ENCODE data around the gene NF2. TPM values are rescaled to one million over a fixed set of nuclear protein-coding genes. Genes with fewer than 3 reads are reported as not detected.

The NF2 gene
- total RNA-seq, 8 experiments from 2014 or later, result 20.3 to 51.2 (median 34.8) TPM

- in situ Hi-C loops (cut with MboI; ENCODE audit: low pct_unique_long_range_greater_than_20kb in 2 of 9, low sequenced_read_pairs in 9 of 9, unreplicated experiment in 9 of 9), result no loop called here
- 17 to 60% methylated on average over 1 to 2 of the region's 17 CpGs; no CpG with 5 or more reads in 8 of the 10 experiments for WGBS, 10 experiments
- H3K4me1 ChIP-seq (replicated peaks in 1 of 2), result peaks cover 4 to 19% of the 10 kb centered on the region in 2 donors
- peak overlapping the region in 1 of 2 donors; percentile 23 for H3K27ac ChIP-seq
- H3K4me3 ChIP-seq, result no peak overlapping the region
- peak; percentile 48 to 85 (median 80) for ATAC-seq (replicated peaks in 6 of 8)
Measured at GRCh38 chr22:29727131-29727523, 123.7 kb downstream of the NF2 start.

GRCh38 chr22:29729161-29729560 lies 125.7 kb downstream of the NF2 start:
- in situ Hi-C loops (cut with MboI; ENCODE audit: low pct_unique_long_range_greater_than_20kb in 2 of 9, low sequenced_read_pairs in 9 of 9, unreplicated experiment in 9 of 9), result no loop called here
- H3K4me1 ChIP-seq (replicated peaks in 1 of 2), result peaks cover 14 to 25% of the 10 kb centered on the region in 2 donors
- ATAC-seq (replicated peaks in 6 of 8), result no peak

GRCh38 chr22:29731058-29731850 lies 127.8 kb downstream of the NF2 start:
- ATAC-seq (replicated peaks in 6 of 8), result no peak
- no peak overlapping the region for H3K27ac ChIP-seq
- WGBS, 10 experiments, result 43 to 100% (median 81%) methylated on average over 3 to 7 of the region's 18 CpGs; no CpG with 5 or more reads in 2 of the 10 experiments
- H3K4me1 ChIP-seq (replicated peaks in 1 of 2), result peaks cover 21 to 26% of the 10 kb centered on the region in 2 donors
- H3K4me3 ChIP-seq, result no peak overlapping the region
- in situ Hi-C loops (cut with MboI; ENCODE audit: low pct_unique_long_range_greater_than_20kb in 2 of 9, low sequenced_read_pairs in 9 of 9, unreplicated experiment in 9 of 9), result no loop called here

More at GRCh38 chr22:29729161-29729560, 125.7 kb downstream of the NF2 start:
- WGBS, 10 experiments, result 80 to 100% methylated on average over 2 to 6 of the region's 20 CpGs; no CpG with 5 or more reads in 8 of the 10 experiments
- Histone ChIP-seq H3K4me3 (no peak overlapping the region), H3K27ac (no peak overlapping the region)

DNA sequence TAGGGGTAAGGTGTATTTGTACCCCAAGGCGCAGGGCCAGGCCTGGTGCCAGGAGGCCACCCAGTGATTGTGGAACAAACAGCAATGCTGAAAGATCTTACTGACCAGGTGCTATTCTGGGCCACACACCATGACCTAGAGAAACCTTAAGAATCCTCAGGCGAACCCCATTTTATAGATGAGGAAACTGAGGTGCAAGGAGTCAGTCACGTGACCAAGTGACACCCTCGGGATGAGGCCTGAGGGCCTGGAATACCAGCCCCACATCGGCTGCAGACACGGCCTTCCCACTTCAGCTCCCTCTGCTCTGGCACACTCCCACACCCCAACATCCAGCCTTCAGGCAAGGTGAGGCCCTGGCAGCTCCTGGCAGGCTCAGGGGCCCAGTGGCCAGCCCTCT lies 129.4 kb downstream of the NF2 start:
- Histone ChIP-seq H3K27ac (no peak overlapping the region), H3K4me3 (no peak overlapping the region), H3K4me1 (replicated peaks in 1 of 2) (peaks cover 14 to 19% of the 10 kb centered on the region in 2 donors)
- ATAC-seq (replicated peaks in 6 of 8), result no peak
- 40 to 100% (median 71%) methylated on average over 1 to 3 of the region's 6 CpGs; no CpG with 5 or more reads in 6 of the 10 experiments for WGBS, 10 experiments
- in situ Hi-C loops (cut with MboI; ENCODE audit: low pct_unique_long_range_greater_than_20kb in 2 of 9, low sequenced_read_pairs in 9 of 9, unreplicated experiment in 9 of 9), result no loop called here

DNA sequence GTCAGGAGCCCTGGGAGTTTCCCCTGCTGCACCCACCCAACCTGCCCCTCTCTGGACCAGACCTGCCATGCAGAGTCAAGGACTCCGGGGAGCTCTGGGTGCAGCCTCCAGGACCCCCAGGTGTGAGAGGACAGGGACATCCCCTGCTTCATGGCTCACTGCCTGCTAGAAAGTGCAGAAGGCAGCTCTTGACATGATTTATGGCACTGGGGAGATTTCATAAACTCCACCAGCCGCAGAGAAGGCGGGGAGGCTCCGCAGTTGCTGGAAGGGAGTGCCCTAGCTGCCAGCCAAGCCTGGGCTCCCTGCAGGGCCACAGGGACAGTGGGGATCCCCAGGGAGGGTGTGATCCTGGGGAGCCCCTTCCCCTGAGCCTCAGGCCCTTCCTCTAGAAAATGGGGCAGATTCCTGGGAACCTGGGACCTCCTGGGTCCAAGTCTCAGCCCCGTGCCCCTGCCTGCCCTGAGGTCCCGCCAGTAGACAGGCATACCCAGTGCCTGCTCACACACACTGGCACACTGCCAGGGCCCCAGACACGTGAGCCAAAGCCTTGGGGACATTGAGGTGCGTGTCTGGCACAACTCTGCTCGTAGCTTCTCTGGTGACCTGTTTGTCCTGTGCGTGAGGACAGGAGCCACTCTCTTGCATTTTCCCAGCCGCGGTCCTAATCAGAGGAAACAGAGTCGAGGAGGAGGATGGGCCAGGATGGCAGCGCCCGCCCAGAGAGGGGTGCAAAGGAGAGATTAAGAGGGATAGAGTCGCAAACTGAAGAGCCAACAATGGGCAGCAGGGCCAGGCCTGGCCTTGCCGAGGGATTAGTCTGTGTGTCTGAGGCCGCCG lies 130.1 kb downstream of the NF2 start:
- in situ Hi-C loops (cut with MboI; ENCODE audit: low pct_unique_long_range_greater_than_20kb in 2 of 9, low sequenced_read_pairs in 9 of 9, unreplicated experiment in 9 of 9), result no loop called here
- Histone ChIP-seq H3K4me1 (replicated peaks in 1 of 2) (peaks cover 14 to 19% of the 10 kb centered on the region in 2 donors), H3K27ac (no peak overlapping the region), H3K4me3 (no peak overlapping the region)
- ATAC-seq (replicated peaks in 6 of 8), result peak in 7 of 8 experiments; percentile 35 to 87 (median 74)
- WGBS, 10 experiments, result 0 to 86% (median 60%) methylated on average over 1 to 12 of the region's 19 CpGs; no CpG with 5 or more reads in 5 of the 10 experiments

GRCh38 chr22:29734406-29734805 lies 131.0 kb downstream of the NF2 start:
- in situ Hi-C loops (cut with MboI; ENCODE audit: low pct_unique_long_range_greater_than_20kb in 2 of 9, low sequenced_read_pairs in 9 of 9, unreplicated experiment in 9 of 9), result no loop called here
- Histone ChIP-seq H3K4me1 (replicated peaks in 1 of 2) (peaks cover 14 to 19% of the 10 kb centered on the region in 2 donors), H3K27ac (no peak overlapping the region), H3K4me3 (no peak overlapping the region)
- ATAC-seq (replicated peaks in 6 of 8), result no peak
- 86 to 90% methylated on average over 2 of the region's 8 CpGs; no CpG with 5 or more reads in 8 of the 10 experiments for WGBS, 10 experiments

DNA sequence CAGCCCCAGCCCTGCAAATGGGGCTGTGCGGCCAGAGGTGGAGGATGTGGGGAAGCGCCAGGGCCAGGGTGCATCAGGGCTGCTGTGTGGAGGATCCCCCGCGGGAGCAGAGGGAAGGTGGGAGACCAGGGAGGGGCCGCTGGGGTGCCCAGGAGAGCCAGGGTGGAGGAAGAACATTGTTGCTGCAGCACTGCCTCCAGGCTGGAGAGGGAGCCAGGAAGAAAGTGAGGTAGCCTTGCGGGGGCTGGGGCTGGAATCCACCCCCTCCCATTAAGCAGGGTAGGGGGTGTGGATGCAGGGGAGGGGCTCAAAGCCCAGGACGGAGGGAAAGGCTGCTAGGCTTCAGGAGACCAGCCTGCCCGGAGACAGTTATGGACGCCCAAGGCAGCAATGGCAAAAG lies 131.4 kb downstream of the NF2 start:
- ATAC-seq (replicated peaks in 6 of 8), result peak in 2 of 8 experiments; percentile 8 to 21
- no peak overlapping the region for H3K27ac ChIP-seq
- H3K4me3 ChIP-seq, result no peak overlapping the region
- H3K4me1 ChIP-seq (replicated peaks in 1 of 2), result peaks cover 14 to 19% of the 10 kb centered on the region in 2 donors
- in situ Hi-C loops (cut with MboI; ENCODE audit: low pct_unique_long_range_greater_than_20kb in 2 of 9, low sequenced_read_pairs in 9 of 9, unreplicated experiment in 9 of 9), result no loop called here
- 67% methylated on average over 3 of the region's 9 CpGs; no CpG with 5 or more reads in 9 of the 10 experiments for WGBS, 10 experiments

GRCh38 chr22:29735416-29735815 lies 132.0 kb downstream of the NF2 start:
- 60 to 80% methylated on average over 1 of the region's 1 CpG; no CpG with 5 or more reads in 8 of the 10 experiments for WGBS, 10 experiments
- in situ Hi-C loops (cut with MboI; ENCODE audit: low pct_unique_long_range_greater_than_20kb in 2 of 9, low sequenced_read_pairs in 9 of 9, unreplicated experiment in 9 of 9), result no loop called here
- no peak for ATAC-seq (replicated peaks in 6 of 8)

DNA sequence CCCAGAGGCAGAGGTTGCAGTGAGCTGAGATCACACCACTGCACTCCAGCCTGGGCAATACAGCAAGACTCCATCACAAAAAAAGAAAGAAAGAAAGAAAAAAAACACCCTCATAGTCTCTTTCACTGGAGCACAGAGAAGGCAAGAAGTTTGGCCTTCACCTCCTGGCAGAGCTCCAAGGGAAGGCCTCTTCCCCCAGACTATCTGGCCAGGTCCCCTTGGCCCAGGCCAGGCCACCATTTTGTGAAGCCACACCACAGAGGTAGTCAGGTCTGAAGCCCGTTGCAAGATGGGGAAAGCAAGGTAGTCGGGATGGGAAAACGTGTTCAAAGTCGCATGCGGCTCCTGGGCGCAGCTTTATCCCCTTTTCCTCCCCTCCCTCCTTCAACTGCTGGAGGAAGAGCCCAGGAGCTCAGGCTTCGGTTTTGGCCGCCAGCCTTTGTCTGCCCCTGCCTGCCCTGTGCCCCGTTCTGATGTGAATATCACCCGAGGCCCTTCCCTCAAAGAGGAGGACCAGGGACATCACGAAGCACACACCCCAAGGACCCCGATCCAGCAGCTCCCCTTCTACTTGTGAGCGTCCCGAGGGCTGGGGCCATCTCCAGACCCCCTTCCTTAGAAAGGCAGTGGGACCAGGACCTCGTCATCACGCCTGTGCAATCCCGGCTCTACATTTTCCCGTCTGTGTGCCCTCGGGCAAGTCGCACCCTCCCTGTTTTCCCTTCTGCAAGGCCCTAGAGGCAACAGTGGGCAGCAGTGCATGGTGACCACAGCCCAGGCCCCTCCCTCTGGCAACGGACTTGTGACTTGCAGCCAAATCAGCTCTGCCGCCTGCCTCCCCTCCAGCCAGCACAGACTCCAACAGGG lies 134.1 kb downstream of the NF2 start:
- H3K27ac ChIP-seq, result no peak overlapping the region
- in situ Hi-C loops (cut with MboI; ENCODE audit: low pct_unique_long_range_greater_than_20kb in 2 of 9, low sequenced_read_pairs in 9 of 9, unreplicated experiment in 9 of 9), result no loop called here
- WGBS, 10 experiments, result 85 to 100% (median 92%) methylated on average over 1 to 14 of the region's 22 CpGs; no CpG with 5 or more reads in 3 of the 10 experiments
- peaks cover 14 to 19% of the 10 kb centered on the region in 2 donors for H3K4me1 ChIP-seq (replicated peaks in 1 of 2)
- no peak for ATAC-seq (replicated peaks in 6 of 8)
- H3K4me3 ChIP-seq, result no peak overlapping the region

More at GRCh38 chr22:29735416-29735815, 132.0 kb downstream of the NF2 start:
- H3K4me3 ChIP-seq, result no peak overlapping the region
- H3K27ac ChIP-seq, result no peak overlapping the region
- H3K4me1 ChIP-seq (replicated peaks in 1 of 2), result peaks cover 14 to 19% of the 10 kb centered on the region in 2 donors

DNA sequence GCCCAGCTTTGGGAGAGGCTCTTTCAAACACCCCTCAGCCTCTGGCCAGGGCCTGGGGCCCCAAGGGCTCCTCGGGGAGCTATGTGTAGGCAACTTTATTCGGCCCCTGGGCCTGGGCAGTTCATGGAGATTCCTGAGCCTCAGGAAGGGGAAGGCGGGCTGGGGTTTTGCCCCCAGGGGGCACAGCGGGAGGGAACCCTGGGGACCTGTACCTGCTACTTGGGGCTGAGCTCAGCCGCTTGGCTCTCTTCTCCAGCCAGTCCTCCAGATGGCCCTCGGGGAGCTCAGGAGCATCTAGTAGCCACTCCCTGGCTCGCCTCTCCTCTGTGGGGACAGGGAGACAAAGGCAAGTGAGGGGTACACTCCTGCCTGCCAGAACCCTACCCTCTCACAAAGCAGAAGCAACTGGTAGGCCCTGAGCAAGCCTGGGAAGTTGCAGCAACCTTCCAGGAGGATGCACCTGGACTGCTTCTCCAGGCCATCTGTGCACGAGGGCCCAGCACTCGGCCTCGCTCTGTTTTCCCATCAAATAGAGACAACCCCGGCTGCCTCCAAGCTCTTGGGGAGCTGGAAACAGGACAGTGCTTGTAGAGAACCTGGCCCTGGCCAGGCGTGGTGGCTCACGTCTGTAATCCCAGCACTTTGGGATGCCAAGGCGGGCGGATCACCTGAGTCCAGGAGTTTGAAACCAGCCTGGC lies 134.8 kb downstream of the NF2 start:
- Histone ChIP-seq H3K4me1 (replicated peaks in 1 of 2) (peaks cover 12 to 16% of the 10 kb centered on the region in 2 donors), H3K4me3 (no peak overlapping the region), H3K27ac (no peak overlapping the region)
- in situ Hi-C loops (cut with MboI; ENCODE audit: low pct_unique_long_range_greater_than_20kb in 2 of 9, low sequenced_read_pairs in 9 of 9, unreplicated experiment in 9 of 9), result no loop called here
- 80 to 100% (median 100%) methylated on average over 1 to 5 of the region's 15 CpGs; no CpG with 5 or more reads in 5 of the 10 experiments for WGBS, 10 experiments
- ATAC-seq (replicated peaks in 6 of 8), result no peak

DNA sequence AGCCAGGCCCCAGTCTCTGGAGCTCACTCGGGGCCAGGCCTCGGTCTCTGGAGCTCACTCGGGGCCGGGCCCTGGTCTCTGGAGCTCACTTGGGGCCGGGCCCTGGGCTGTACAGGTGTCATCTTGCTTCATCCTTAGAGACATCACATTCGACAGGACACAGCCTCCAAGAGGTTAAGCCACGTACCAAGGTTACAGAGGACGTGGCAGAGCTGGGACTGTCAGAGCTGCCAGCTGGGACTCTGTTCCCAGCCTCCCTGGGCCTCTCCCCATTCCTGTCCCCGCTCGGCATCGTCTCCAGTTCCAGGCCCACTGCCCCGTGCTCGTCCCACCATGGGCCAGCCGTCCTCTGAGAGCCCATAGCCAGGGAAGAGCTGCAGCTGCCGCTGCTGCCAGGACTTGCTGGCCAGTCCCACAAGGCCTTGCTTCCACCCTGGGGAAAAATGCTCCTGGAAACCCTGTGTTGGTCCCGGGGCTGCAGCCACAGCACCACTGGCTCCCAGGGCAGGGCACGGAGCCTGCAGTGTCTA lies 136.0 kb downstream of the NF2 start:
- WGBS, 10 experiments, result 60 to 100% (median 94%) methylated on average over 1 to 7 of the region's 17 CpGs; no CpG with 5 or more reads in 5 of the 10 experiments
- H3K4me1 ChIP-seq (replicated peaks in 1 of 2), result peaks cover 8 to 9% of the 10 kb centered on the region in 2 donors
- in situ Hi-C loops (cut with MboI; ENCODE audit: low pct_unique_long_range_greater_than_20kb in 2 of 9, low sequenced_read_pairs in 9 of 9, unreplicated experiment in 9 of 9), result no loop called here

More for the DNA sequence above, 136.0 kb downstream of the NF2 start:
- ATAC-seq (replicated peaks in 6 of 8), result no peak
- Histone ChIP-seq H3K27ac (no peak overlapping the region), H3K4me3 (no peak overlapping the region)
